HFF-Myc (cell line): ENCODE results near the gene TRIM47.

Experiments used
- DNase-seq: peaks from one replicate; pipeline ENCODE4 v3.0.0-alpha.2; 2011; ENCODE audit warnings: low read depth; ENCODE audit errors: extremely low read depth
- H3K4me3 ChIP-seq: replicated peaks from 2 replicates; pipeline ENCODE4 v1.5.1; 2011; ENCODE audit warnings: low read depth, mild to moderate bottlenecking, control low read depth, low read length
- CTCF ChIP-seq: IDR thresholded peaks from 2 replicates; pipeline ENCODE4 v1.5.1; 2012; ENCODE audit warnings: mild to moderate bottlenecking, low read depth, low read length, control low read depth; ENCODE audit errors: missing control alignments

Gene TRIM47

GRCh38 chr17:75826561-75827307, 51.6 kb downstream of the TRIM47 start:
- H3K4me3 ChIP-seq, result no peak overlapping the region
- no peak for DNase-seq

GRCh38 chr17:75825748-75826370, 52.5 kb downstream of the TRIM47 start:
- no peak for TF ChIP-seq CTCF
- no peak overlapping the region for H3K4me3 ChIP-seq
- DNase-seq, result no peak

More at GRCh38 chr17:75826561-75827307, 51.6 kb downstream of the TRIM47 start:
- TF ChIP-seq CTCF, result no peak

GRCh38 chr17:75825149-75825552, 53.2 kb downstream of the TRIM47 start:
- no peak overlapping the region for H3K4me3 ChIP-seq
- no peak for TF ChIP-seq CTCF
- DNase-seq, result no peak

GRCh38 chr17:75824666-75825065, 53.7 kb downstream of the TRIM47 start:
- H3K4me3 ChIP-seq, result no peak overlapping the region
- no peak for DNase-seq
- TF ChIP-seq CTCF, result no peak
